SKM-1 treated with dmso at 0.1 percent for 144 hours (cell line): ENCODE data around the gene SLC35G2.
"Not testable (repeated sequence)": the region's sequence is repeated elsewhere in the genome, so short reads cannot be mapped to it uniquely, and the experiment has no call there.

ENCODE experiments used
- DNase-seq: peaks from one replicate; lab custom pipeline; 2025; ENCODE audit not compliant: unreplicated experiment; lab: John Stamatoyannopoulos, UW

The SLC35G2 gene

DNA sequence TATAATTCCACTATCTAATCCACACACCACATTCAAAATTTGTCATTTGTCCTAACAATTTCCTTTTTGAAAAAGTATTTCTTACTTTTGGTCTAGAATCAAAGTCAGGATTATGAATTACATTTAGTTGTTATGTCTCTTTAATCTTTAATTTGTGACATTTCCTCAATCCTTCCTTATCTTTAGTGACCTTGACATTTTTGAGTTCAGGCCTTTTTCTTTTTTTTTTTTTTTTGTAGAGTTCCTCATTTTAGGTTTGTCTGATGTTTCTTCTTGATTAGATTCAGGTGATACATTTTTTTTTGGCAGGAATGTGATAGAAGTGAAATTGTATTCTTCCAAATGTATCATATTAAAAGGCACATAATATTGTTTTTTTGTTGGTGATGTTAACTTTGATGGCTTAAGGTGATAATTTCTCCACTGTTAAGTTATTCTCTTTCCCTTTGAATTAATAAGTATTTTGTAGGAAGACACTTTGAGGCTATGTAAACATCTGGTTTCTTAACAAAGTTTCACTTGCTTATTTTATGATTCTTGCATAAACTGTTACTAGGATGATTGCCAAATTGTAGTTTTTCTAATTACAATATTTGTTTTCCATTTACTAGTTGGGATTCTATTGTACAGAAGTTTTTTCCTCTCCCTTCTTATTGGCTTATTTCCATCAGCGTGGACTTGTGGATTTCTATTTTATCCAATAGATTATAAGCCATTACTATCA lies 16.3 kb downstream of the SLC35G2 start:
- no peak for DNase-seq

DNA sequence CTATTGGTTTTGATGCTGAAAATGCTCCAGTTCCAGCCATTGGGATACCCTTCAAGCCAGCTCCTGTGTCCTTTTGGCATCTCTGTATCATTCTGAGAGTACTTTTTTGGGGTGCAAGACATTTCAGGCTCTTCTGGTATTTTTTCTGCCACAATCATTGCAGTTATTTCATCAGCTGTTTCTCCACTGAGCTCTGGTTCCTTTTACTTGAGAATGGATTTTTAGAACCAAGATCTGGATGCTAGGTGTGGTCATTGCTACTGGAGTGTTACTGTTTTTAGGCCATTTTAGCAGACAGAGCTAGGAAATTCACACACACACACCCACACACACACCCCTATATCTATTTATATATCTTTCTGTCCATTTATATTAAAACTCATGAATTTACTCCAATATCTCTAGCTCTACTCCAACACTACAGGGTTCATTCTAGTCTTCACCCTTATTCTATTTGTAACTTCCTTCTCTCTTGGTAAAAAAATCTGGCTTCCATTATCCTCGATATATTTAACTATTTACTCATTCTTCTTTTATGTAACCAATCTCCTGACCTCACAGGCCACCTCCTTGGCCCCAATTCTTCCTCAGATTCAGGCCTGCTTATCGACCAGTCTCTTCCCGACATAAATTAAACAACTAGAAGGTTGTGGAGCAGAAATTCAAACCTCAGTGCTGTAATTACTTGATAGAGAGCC lies 17.0 kb downstream of the SLC35G2 start:
- DNase-seq, result no peak

DNA sequence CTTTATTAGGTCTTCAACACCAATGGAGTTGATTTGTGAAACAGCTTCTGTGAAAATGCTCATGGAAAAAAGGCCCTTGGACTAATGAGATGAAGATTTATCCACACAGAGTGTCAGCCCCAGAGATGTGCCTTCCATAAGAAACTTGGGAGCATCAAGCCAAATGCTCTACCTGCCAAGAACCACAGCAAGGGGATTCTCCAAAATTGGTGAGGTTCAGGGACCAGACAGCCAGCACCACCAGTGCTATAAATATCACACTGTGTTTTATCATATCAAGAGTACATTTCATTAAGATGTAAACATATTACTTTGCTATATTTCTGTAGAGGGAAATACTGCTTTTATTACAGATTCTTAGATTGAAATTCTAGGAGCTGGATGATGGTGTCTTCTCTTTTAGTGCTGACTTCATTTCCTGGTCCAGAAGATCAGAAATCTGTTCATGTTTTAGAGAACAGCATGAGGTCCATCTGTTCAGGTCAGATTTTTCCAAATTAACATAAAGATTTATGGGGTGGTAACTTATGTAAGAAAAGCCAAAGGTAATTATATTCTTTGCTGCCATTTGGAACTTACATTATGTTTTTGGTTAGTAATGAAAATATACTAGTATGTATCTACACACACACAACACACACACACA lies 17.7 kb downstream of the SLC35G2 start:
- no peak for DNase-seq

DNA sequence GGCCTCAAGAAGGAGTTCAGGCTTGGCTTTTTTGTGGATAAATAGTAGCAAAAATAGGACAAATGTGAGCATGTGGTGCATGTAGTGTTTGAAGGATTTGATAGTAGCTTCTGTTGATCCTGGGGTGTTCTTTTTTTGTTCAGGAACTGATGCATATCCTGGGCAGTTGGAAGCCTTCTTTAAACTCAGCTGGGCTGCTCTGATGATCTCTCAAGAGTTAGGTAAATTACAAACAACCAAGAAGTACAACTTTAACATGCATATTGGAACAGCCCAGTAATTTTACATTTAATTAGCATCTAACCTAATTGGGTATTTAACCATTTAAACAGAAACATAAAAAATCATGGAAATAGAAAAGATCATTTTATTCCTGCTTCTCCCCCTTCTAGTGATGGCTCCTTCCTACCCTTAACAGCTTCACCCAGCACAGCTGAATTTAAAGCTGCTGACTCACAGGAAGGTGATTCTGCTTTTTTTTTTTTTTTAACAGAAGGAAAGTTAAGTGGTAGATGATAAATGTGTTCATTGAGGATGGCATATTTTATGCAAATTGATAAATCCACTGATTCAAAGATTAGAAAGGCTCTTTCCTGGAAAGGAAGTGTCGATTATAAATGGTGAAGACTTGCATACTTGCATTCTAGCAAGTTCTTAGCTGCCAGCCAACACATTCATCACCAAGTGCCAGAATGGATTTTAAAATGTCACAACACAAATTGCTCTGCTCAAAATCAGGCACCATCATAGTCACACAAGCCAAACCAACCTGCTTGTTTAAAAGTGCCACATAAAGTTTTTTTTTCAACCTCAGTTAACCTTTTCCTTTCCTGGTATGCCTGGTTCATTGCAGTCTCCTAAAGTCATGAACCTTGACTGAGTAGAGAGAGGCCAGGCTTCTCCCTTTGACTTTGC lies 20.0 kb downstream of the SLC35G2 start:
- no peak for DNase-seq

DNA sequence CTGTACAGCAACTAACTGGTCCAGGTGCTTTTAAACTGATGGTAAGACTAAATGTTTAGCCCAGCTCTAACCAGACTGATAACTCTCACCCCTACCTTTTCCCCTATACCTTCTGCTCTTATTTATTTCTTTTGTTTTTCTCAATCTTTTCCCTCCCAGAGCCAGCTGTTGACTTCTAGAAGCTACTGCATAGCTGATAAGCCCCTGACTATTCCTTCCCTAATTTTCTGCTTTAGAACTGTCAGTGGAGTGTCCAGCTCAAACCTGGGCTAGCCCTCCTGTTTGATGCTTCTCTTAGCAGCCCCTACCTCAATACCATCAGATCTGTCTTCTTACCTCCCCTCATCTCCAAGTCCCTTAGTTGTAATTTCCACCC lies 20.6 kb downstream of the SLC35G2 start:
- DNase-seq, result no peak

DNA sequence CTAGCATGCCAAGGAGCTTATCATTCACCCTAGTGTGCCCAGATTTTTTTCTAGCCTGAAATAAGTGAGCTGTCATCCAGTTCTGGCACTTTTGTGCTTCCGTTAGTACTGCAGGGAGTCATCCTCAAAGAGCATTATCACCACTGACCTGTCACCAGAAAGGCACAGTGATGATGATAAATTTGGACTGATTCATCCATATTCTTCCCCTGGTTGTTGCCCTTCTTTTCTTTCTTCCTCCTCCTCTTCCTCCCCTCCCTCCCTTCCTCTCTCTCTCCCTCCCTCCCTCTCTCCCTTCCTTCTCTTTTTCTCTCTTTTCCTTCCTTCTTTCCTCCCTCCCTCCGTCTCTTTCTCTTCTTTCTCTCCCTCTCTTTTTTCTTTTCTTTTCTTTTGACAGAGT lies 21.3 kb downstream of the SLC35G2 start:
- DNase-seq, result no peak

GRCh38 chr3:136842294-136842693 lies 23.4 kb downstream of the SLC35G2 start:
- DNase-seq, result no peak

DNA sequence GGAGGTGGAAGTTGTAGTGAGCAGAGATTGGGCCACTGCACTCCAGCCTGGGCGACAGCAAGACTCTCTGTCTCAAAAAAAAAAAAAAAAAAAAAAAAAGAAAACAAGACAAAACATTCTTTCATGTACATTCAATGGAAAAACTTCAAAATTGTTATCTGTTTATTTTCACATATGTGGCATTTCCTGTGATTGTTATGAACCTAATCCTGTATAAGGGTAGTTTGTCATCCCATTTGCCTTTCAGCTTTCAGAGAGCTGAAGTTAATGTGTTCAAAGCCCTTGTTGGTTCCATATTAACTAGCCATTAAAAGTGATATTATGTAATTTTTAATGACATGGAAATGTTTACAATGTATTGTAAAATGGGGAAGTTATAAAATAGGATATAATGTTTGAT lies 25.8 kb downstream of the SLC35G2 start:
- DNase-seq, result no peak

GRCh38 chr3:136852180-136852579 lies 33.3 kb downstream of the SLC35G2 start:
- DNase-seq, result no peak

DNA sequence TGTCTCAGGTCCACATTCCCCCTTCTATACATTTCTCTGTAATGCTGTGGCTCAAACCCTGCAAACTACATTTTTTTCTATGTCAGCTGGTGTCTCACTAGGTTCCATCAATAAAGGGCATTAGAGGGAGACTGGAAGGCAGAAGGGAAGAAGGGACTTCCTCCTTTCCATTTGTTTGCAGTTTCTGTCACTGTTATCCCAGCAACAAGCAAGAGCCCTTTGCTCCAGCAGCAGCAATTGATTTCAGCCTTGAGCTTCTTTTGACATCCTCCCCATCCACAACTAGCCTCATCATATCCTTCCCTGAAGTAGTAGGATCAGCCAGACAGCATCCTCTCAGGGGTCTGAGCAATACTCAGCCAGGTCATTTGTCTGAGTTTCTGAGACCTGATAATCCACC lies 37.7 kb downstream of the SLC35G2 start:
- peak; percentile 17 for DNase-seq

- DNase-seq, result peak; percentile 18
Observed at GRCh38 chr3:136858381-136858780, 39.5 kb downstream of the SLC35G2 start.

GRCh38 chr3:136860541-136860940 lies 41.6 kb downstream of the SLC35G2 start:
- DNase-seq, result no peak

- DNase-seq, result peak; percentile 95
Observed at GRCh38 chr3:136861890-136862616, 43.1 kb downstream of the SLC35G2 start, which contains the start of gene NCK1. TSS of gene NCK1 (plus strand) at chr3:136862208. CDS start at chr3:136928002, 65,794 bp downstream.

DNA sequence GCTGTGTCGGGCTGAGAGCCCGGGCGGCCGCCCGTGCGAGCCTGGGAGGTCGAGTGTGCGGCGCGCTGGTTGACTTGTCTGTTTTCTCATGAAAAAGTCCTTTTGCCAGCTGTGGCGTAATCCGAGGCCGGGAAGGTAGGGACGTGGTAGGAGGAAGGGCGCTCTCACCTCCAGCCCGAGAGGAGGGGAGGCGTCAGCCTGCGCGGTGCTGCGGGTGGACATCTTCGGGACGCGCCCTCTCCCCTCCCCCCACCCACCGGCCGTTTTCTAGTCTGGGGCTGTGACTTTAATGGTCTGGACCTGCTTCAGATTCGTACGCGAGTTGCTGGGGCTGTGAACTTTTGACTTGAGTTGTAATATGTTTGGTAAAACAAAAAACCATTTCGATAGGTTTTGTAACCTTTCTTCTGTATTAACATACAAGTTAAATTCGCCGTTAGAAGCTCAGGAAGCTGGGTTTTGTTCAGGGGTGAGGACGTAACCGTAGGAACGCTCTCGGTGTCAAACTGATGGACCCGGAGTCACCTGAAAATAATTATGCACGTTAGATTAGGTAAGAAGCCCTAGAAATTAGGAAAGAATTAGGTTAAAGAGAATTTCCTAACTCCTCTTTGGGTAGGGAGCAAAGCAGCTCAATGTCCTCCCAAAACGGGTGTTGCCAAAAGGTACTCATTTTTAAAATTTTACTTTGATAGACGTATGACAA lies 43.8 kb downstream of the SLC35G2 start:
- DNase-seq, result peak; percentile 29

DNA sequence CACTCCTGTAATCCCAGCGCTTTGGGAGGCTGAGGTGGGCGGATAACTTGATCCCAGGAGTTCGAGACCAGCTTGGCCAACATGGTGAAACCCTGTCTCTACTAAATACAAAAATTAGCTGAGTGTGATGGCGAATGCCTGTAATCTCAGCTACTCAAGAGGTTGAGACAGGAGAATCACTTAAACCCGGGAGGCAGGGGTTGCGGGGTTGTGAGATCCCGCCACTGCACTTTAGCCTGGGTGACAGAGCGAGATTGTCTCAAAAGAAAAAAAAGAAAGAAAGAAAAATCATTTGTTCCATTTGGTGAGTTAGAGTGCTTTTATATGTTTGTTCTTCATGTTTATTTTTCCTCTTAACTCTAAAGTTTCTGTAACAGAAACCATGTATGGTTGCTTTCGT lies 50.4 kb downstream of the SLC35G2 start:
- no peak for DNase-seq

GRCh38 chr3:136872258-136872657 lies 53.3 kb downstream of the SLC35G2 start:
- not testable (repeated sequence) for DNase-seq

- DNase-seq, result not testable (repeated sequence)
Observed at GRCh38 chr3:136879510-136879909, 60.6 kb downstream of the SLC35G2 start.

DNA sequence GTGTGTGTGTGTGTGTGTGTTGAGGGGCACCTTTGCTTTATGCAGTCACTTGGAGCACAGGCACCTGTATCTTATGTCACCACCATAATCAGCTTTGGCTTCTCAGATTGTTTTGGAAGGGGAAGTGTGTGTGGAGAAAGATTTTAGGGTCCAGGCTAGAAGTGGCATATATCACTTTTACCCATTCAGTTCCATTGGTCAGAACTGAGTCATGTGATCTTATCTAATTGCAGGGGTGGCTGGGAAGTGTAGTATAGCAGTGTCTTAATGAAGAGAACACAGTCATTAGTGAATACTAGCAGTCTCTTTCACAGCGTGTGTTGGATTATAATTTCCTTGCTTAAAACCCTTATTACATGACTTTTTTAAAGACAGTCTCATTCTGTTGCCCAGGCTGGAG lies 63.6 kb downstream of the SLC35G2 start:
- DNase-seq, result peak; percentile 9

DNA sequence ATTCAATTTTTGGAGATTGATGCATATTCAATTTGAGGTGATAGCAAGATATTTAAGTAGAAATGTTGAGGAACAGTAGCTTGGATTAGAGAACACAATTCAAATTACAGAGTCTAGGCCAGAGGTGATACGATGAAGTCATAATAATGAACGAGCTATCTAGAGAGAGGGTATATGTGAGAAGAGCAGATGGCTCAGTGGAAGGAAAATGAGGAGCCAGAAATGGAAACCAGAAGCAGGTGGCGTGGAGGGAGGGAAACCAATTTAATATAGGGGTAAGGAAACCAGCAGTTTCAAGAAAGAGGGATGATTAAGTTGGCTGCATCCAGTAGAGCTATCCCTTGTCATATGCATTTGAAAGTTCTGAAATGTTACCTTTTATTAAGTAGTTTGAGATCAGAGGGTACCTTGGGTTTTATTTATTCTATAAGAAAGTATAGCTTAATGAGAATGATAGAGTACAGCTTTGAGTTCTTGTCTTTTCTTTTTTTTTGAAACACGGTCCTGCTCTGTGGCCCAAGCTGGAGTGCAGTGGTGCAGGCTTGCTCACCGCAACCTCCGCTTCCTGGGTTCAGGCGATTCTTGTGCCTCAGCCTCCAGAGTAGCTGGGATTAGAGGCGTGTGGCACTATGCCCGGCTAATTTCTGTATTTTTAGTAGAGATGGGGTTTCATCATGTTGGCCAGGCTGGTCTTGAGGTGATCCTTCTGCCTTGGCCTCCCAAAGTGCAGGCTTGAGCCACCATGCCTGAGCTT lies 65.2 kb downstream of the SLC35G2 start:
- DNase-seq, result no peak
